CD4-positive, CD25-positive, alpha-beta regulatory T cell (primary cell): ENCODE results near the gene SPDYE1. TPM values are rescaled to one million over a fixed set of nuclear protein-coding genes. Genes with fewer than 3 reads are reported as not detected.
A peak's percentile ranks its signal among the peaks of the same experiment; 100 is the strongest.
"Not testable (repeated sequence)": the region's sequence is repeated elsewhere in the genome, so short reads cannot be mapped to it uniquely, and the experiment has no call there.

Source experiments
- ATAC-seq, 2 donors: fragments of 150-1000 bp; cut with Tn5 transposase; one replicate each; pipeline ENCODE4 v1.10.0; 2021; ENCODE audit warnings: low read depth in 2 of 2, moderate number of reproducible peaks in 2 of 2, moderate library complexity in 1 of 2
- DNase-seq, 3 donors: peaks; one replicate each; pipeline versions ENCODE4 v3.0.0 to v3.0.0-alpha.2; 2012 to 2022; ENCODE audit warnings: mixed read lengths in 1 of 3
- H3K27ac ChIP-seq: one replicate; pipeline ENCODE4 v1.7.0; 2013; ENCODE audit warnings: mild to moderate bottlenecking, low read length; ENCODE audit not compliant: insufficient read depth, poor library complexity, severe bottlenecking
- H3K27me3 ChIP-seq: one replicate; pipeline ENCODE4 v1.7.0; 2013; ENCODE audit warnings: low read length; ENCODE audit not compliant: control insufficient read depth, insufficient read depth
- H3K36me3 ChIP-seq: one replicate; pipeline ENCODE4 v1.7.0; 2013; ENCODE audit warnings: mild to moderate bottlenecking, low read length, moderate library complexity; ENCODE audit not compliant: control insufficient read depth, insufficient read depth
- H3K4me1 ChIP-seq: 2 replicates; pipeline ENCODE4 v1.7.0; 2013; ENCODE audit warnings: mild to moderate bottlenecking, low read length; ENCODE audit not compliant: insufficient read depth, control insufficient read depth, poor library complexity, severe bottlenecking
- H3K4me3 ChIP-seq: one replicate; pipeline ENCODE4 v1.7.0; 2013; ENCODE audit warnings: low read depth, mild to moderate bottlenecking, low read length, moderate library complexity
- H3K9me3 ChIP-seq, 2 experiments: 1 replicate in 1 of 2; 2 replicates in 1 of 2; pipeline ENCODE4 v1.7.0; 2013; ENCODE audit warnings: low read length in 2 of 2, mild to moderate bottlenecking in 1 of 2, moderate library complexity in 1 of 2; ENCODE audit not compliant: control insufficient read depth in 2 of 2
- H3K27ac Mint-ChIP-seq, 3 donors: one replicate each; pipeline ENCODE4 v1.8.0; 2020 to 2022; ENCODE audit warnings: mild to moderate bottlenecking in 3 of 3, mixed read lengths in 3 of 3, moderate library complexity in 2 of 3
- H3K27me3 Mint-ChIP-seq: one replicate; pipeline ENCODE4 v1.8.0; 2022; ENCODE audit warnings: mild to moderate bottlenecking, mixed read lengths
- H3K36me3 Mint-ChIP-seq: one replicate; pipeline ENCODE4 v1.8.0; 2020; ENCODE audit warnings: mixed read lengths
- H3K4me1 Mint-ChIP-seq, 4 donors: one replicate each; pipeline ENCODE4 v1.8.0; 2020 to 2022; ENCODE audit warnings: mixed read lengths in 4 of 4, mild to moderate bottlenecking in 1 of 4
- H3K4me3 Mint-ChIP-seq, 4 donors: one replicate each; pipeline ENCODE4 v1.8.0; 2020 to 2022; ENCODE audit warnings: mild to moderate bottlenecking in 4 of 4, mixed read lengths in 4 of 4, moderate library complexity in 3 of 4
- H3K9me3 Mint-ChIP-seq, 7 donors: one replicate each; pipeline ENCODE4 v1.8.0; 2020 to 2022; ENCODE audit warnings: mixed read lengths in 7 of 7, mild to moderate bottlenecking in 3 of 7, moderate library complexity in 2 of 7
- polyA plus RNA-seq, 4 donors: library from polyadenylated mRNA; unstranded; fragments of 300-500 nt; fragmentation: Illumina TruSeq; gene quantifications; one replicate each; pipeline ENCODE4 v1.2.3, GENCODE V29; 2021
- total RNA-seq: library from RNA; stranded (reverse); gene quantifications from one replicate; pipeline ENCODE4 v1.2.3, GENCODE V29; 2022

SPDYE1 gene
- total and polyA plus RNA-seq, 5 donors from 2014 or later, result 0.08 to 0.17 (median 0.11) TPM; not detected in 1

DNA sequence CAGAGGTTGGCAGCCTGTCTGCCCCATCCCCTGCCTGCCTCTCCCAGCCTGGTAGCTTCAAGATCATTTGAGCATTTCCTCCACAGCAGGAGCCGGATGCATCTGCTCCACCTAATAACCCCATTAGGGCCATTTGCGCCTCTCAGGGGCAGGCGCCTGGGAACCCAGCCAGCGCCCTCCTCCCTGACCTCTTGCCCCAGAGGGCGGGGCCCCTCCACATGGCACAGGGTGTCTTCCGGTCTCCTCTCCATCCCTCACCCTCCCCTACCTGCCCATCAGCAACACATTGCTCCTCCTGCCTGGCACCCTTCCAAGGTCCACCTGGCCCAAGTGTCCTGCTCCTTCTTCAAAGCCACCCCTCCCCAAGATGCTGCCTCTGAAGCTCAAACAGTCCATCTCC is 14.8 kb upstream of the SPDYE1 start:
- not testable (repeated sequence) for H3K27me3 Mint-ChIP-seq, ATAC-seq, DNase-seq, H3K4me1 ChIP-seq, H3K27ac Mint-ChIP-seq, H3K36me3 ChIP-seq, H3K9me3 ChIP-seq, H3K9me3 Mint-ChIP-seq, H3K36me3 Mint-ChIP-seq, H3K4me3 Mint-ChIP-seq, H3K27ac ChIP-seq, H3K4me3 ChIP-seq, H3K27me3 ChIP-seq, H3K4me1 Mint-ChIP-seq

DNA sequence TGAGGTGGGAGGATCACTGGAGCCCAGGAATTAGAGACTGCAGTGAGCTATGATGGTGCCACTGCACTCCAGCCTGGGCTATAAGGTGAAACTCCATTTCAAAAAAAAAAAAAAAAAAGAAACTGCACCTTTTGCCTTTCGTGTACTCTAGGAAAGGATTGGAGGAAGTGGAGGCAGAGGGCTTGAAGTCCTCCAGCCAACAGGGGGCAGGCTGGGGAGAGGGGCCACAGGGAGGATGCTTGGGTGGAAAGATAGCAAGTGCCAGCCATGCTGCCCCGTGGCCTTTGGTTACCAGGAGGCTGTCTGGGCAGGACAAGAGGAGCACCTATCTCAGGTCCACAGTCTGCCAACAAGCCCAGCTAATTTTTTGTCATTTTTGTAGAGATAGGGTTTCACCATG is 14.0 kb upstream of the SPDYE1 start:
- H3K4me3 ChIP-seq, H3K27ac ChIP-seq, H3K4me3 Mint-ChIP-seq, H3K36me3 ChIP-seq, H3K9me3 Mint-ChIP-seq, ATAC-seq, H3K27me3 Mint-ChIP-seq, H3K36me3 Mint-ChIP-seq, H3K4me1 Mint-ChIP-seq, H3K27me3 ChIP-seq, H3K9me3 ChIP-seq, H3K4me1 ChIP-seq, DNase-seq, H3K27ac Mint-ChIP-seq: not testable (repeated sequence)

DNA sequence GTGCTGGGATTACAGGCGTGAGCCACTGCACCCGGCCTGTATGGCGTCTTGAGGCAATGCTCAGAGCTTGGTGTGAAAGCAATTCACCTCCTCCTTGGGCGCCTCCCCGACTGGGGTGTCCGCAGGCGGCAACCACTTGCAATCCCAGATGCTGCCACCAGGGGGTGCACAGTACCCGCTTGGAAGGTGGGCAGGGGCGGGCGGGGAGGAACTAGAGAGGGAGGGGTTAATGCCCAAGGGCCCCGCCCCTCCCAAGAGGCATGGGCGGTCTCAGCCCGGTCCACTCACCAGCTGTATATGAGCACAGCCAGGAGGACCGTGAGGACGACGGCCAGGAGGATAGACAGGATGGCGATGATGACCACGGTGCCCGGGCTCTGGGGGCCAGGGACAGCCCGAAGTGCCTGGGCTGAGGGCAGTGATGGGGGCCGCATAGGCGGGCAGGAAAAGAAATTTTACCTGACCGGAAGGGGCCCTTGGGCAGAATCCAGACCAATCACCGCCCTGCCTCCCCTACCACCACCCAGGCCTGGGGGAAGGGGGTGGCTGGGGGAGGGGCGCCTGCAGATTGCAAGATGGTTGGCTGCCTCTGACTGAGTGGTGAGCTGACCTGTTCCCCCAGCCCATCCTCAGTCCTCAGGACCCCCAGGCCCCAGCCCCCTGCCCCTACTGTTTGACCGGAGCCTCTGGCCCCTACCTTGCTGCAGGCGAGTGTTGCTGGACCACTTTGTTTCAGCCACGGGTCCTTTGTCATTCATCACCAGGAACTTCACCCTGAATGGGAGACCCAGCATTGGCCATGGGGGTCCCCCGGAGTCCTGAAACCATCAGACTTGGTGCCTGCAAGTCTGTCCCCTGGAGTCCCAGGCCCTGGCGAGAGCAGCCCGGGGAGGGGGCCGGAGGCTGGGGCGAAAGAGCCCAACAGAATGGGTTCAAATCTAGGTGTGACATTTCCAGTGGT is 11.5 kb upstream of the SPDYE1 start:
- H3K27me3 ChIP-seq, H3K27ac Mint-ChIP-seq: not testable (repeated sequence)
- H3K4me3 Mint-ChIP-seq, result peak overlapping the region in 1 of 4 donors; percentile 56

DNA sequence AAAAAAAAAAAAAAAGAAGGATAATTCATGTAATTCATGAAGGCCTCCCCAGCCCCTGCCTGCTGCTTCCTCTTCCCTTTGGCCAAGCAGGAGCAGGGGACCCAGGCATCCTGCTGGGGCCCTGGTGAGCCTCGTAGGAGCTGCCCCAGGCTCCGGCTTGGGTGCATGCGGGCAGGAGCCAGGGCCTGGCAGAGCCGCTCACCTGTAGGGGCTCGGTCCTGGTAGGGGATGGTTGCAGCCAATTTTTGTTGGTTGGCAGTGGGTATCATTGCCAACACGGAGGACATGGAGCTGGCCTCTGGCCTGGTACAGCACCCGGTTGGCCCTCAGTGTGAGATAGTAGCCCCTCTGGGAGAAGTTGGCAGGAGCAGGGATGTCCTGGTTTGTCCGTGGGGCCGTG is 10.2 kb upstream of the SPDYE1 start:
- H3K4me3 Mint-ChIP-seq, ATAC-seq, H3K9me3 Mint-ChIP-seq, H3K4me3 ChIP-seq, H3K4me1 ChIP-seq, H3K27me3 Mint-ChIP-seq, H3K36me3 Mint-ChIP-seq, H3K4me1 Mint-ChIP-seq, H3K27ac Mint-ChIP-seq, H3K27ac ChIP-seq, H3K36me3 ChIP-seq, H3K9me3 ChIP-seq, DNase-seq, H3K27me3 ChIP-seq: not testable (repeated sequence)

More for the DNA sequence above, 11.5 kb upstream of the SPDYE1 start:
- not testable (repeated sequence) for H3K36me3 ChIP-seq, H3K9me3 Mint-ChIP-seq, H3K4me1 ChIP-seq, H3K36me3 Mint-ChIP-seq, H3K9me3 ChIP-seq, H3K4me1 Mint-ChIP-seq, H3K4me3 ChIP-seq, H3K27ac ChIP-seq, H3K27me3 Mint-ChIP-seq
- ATAC-seq (peak; percentile 79), DNase-seq (peak; percentile 68 to 75 (median 71))

DNA sequence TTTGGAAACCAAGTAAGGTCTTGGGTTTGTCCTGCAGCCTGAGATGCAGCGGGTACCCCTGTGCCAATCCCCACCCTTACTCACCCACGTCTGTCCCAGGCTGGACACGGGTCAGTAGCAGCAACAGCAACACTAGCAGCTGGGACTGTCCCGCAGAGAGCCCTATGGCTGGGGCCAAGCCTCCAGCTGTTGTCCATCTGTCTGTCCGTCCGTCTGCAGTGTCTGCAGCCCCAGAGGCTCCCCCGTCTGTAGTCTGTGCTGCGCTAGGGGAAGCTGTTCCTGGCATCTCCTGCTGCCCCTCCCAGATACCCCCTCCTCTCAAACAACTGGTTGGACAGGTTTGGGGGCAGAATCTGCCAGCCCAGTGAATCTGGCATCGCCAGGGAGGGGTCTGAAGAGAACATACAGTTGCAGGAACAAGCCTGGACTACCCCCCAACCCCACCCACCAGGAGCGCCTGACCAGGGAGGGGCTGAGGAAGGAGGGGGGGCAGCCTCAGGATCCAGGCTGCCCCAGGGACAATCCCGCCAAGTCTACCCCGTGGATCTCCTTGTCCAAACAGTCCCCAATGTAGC is 7.6 kb upstream of the SPDYE1 start:
- H3K36me3 ChIP-seq, H3K4me3 ChIP-seq, H3K4me3 Mint-ChIP-seq, ATAC-seq, H3K9me3 ChIP-seq, H3K4me1 Mint-ChIP-seq, H3K4me1 ChIP-seq, DNase-seq, H3K27me3 ChIP-seq, H3K27ac ChIP-seq, H3K9me3 Mint-ChIP-seq, H3K36me3 Mint-ChIP-seq, H3K27me3 Mint-ChIP-seq, H3K27ac Mint-ChIP-seq: not testable (repeated sequence)

DNA sequence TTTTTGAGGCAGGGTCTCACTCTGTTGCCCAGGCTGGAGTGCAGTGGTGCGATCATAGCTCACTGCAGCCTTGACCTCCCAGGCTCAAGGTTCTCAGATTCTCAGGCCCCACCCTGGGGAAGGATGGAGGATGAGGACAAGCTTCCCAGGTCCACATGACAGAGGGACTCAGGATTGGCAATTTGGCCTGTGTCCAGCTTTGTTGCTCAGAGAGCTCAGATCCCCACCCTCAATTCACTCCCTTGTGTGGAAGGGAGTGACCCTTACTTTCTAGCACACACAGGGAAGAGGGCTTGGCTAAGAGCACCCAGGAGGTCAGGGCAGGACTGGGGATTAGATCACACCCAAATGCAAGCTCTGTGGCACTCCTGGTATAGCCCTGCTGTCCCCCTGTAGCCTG is 6.9 kb upstream of the SPDYE1 start:
- H3K36me3 Mint-ChIP-seq, DNase-seq, H3K36me3 ChIP-seq, ATAC-seq, H3K27me3 ChIP-seq, H3K27ac Mint-ChIP-seq, H3K27ac ChIP-seq, H3K4me3 ChIP-seq, H3K4me1 ChIP-seq, H3K4me1 Mint-ChIP-seq, H3K9me3 ChIP-seq, H3K27me3 Mint-ChIP-seq, H3K9me3 Mint-ChIP-seq, H3K4me3 Mint-ChIP-seq: not testable (repeated sequence)

DNA sequence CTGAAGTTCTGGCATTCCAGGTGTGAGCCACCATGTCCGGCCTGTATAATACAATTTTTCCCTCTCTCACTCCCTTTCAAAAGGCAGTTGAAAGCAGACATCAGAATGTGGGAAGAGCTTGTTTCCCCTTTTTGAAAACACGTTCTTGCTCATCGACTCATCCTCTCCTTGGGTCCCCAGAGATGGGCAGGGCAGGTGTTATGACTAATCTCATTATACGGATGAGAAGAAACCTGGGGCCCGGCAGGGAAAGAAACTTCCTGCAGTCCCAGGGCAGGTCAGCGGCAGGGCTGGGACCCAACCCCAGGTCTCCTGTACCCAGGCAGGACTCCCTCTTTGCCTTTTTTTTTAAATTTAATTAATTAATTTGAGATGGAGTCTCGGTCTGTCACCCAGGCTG is 4.8 kb upstream of the SPDYE1 start:
- not testable (repeated sequence) for H3K36me3 ChIP-seq, H3K27me3 Mint-ChIP-seq, H3K36me3 Mint-ChIP-seq, H3K4me1 Mint-ChIP-seq, H3K4me3 ChIP-seq, H3K27me3 ChIP-seq, DNase-seq, H3K27ac Mint-ChIP-seq, ATAC-seq, H3K27ac ChIP-seq, H3K9me3 ChIP-seq, H3K4me1 ChIP-seq, H3K9me3 Mint-ChIP-seq, H3K4me3 Mint-ChIP-seq

DNA sequence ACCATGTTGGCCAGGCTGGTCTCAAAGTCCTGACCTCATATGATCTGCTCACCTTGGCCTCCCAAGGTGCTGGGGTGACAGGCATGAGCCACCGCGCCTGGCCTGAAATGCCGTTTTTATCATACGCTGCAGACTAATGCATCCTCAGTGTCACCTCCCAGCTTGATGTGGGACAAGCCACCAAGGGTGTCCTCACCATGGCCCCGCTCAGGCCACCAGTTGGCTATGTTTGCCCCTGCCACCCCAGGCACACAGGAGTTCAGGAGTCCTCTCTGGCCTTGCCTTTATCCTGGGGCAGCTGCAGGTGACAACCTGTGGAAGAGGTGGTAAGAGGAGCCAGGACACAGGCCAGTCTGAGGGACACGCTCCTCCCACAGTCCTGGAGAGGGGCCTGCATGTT is 3.0 kb upstream of the SPDYE1 start:
- not testable (repeated sequence) for H3K4me1 Mint-ChIP-seq, DNase-seq, H3K27ac ChIP-seq, H3K4me3 ChIP-seq, H3K4me1 ChIP-seq, H3K9me3 ChIP-seq, H3K36me3 Mint-ChIP-seq, H3K27ac Mint-ChIP-seq, H3K27me3 Mint-ChIP-seq, H3K4me3 Mint-ChIP-seq, H3K9me3 Mint-ChIP-seq, H3K27me3 ChIP-seq, ATAC-seq, H3K36me3 ChIP-seq
